ENCODE data around the gene STS. TPM values are rescaled to one million over a fixed set of nuclear protein-coding genes. Genes with fewer than 3 reads are reported as not detected.

Gene STS, protein sequence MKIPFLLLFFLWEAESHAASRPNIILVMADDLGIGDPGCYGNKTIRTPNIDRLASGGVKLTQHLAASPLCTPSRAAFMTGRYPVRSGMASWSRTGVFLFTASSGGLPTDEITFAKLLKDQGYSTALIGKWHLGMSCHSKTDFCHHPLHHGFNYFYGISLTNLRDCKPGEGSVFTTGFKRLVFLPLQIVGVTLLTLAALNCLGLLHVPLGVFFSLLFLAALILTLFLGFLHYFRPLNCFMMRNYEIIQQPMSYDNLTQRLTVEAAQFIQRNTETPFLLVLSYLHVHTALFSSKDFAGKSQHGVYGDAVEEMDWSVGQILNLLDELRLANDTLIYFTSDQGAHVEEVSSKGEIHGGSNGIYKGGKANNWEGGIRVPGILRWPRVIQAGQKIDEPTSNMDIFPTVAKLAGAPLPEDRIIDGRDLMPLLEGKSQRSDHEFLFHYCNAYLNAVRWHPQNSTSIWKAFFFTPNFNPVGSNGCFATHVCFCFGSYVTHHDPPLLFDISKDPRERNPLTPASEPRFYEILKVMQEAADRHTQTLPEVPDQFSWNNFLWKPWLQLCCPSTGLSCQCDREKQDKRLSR
- total RNA-seq = 1 to 10 TPM; 3.6 TPM

- TF ChIP-seq, protein P1, sequence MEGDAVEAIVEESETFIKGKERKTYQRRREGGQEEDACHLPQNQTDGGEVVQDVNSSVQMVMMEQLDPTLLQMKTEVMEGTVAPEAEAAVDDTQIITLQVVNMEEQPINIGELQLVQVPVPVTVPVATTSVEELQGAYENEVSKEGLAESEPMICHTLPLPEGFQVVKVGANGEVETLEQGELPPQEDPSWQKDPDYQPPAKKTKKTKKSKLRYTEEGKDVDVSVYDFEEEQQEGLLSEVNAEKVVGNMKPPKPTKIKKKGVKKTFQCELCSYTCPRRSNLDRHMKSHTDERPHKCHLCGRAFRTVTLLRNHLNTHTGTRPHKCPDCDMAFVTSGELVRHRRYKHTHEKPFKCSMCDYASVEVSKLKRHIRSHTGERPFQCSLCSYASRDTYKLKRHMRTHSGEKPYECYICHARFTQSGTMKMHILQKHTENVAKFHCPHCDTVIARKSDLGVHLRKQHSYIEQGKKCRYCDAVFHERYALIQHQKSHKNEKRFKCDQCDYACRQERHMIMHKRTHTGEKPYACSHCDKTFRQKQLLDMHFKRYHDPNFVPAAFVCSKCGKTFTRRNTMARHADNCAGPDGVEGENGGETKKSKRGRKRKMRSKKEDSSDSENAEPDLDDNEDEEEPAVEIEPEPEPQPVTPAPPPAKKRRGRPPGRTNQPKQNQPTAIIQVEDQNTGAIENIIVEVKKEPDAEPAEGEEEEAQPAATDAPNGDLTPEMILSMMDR (IDR thresholded peaks at IDR 0.05) = no peak
- no peak for TF ChIP-seq POLR2A (IDR thresholded peaks at IDR 0.05)
- intact Hi-C loops (cut with DNase I) = no loop called here
- DNase-seq (peak; percentile 17 to 55 (median 36)), ATAC-seq (peak; percentile 58)
- Histone ChIP-seq H3K4me1 (peaks cover 19% of the 10 kb centered on the region), H3K9me3 (no peaks in the 10 kb centered on the region), H3K4me3 (peak within 1 kb of the TSS; percentile 18 to 62), H3K27ac (peak within 1 kb of the TSS; percentile 72 to 92 (median 89)), H3K27me3 (no peaks in the 10 kb centered on the region), H3K36me3 (replicated peaks in 1 of 2; ENCODE audit: insufficient read depth in 1 of 2, low read depth in 2 of 2) (no peaks in the 10 kb centered on the region)
- 0% methylated on average over 17 of the region's 61 CpGs; no CpG with 5 or more reads in 1 of the 2 donors for WGBS, 2 donors
These were observed at the start of gene STS for GRCh38 chrX:7147413-7147977. Gene STS, plus strand, starts transcription at chrX:7147712. Its CDS starts 105,488 bp downstream, at chrX:7253200.

GRCh38 chrX:7100022-7100421 lies 47.5 kb upstream of the STS start:
- 90 to 94% methylated on average over 4 to 5 of the region's 7 CpGs for WGBS, 2 donors
- no peaks in the 10 kb centered on the region for H3K4me1 ChIP-seq
- H3K36me3 ChIP-seq (replicated peaks in 1 of 2; ENCODE audit: insufficient read depth in 1 of 2, low read depth in 2 of 2) = no peaks in the 10 kb centered on the region
- TF ChIP-seq, protein P1 (IDR thresholded peaks at IDR 0.05) = no peak
- no peak for TF ChIP-seq POLR2A (IDR thresholded peaks at IDR 0.05)
- H3K27me3 ChIP-seq = no peaks in the 10 kb centered on the region
- ATAC-seq (no peak), DNase-seq (no peak)
- intact Hi-C loops (cut with DNase I) = no loop called here
- no peak overlapping the region for H3K4me3 ChIP-seq
- H3K9me3 ChIP-seq = no peaks in the 10 kb centered on the region
- H3K27ac ChIP-seq = no peak overlapping the region

- no peak for TF ChIP-seq POLR2A (IDR thresholded peaks at IDR 0.05)
- H3K4me3 ChIP-seq = no peak overlapping the region
- H3K4me1 ChIP-seq = no peaks in the 10 kb centered on the region
- no peak overlapping the region for H3K27ac ChIP-seq
- intact Hi-C loops (cut with DNase I) = no loop called here
- ATAC-seq (no peak), DNase-seq (no peak)
- 86 to 96% methylated on average over 3 of the region's 3 CpGs for WGBS, 2 donors
- no peaks in the 10 kb centered on the region for H3K36me3 ChIP-seq (replicated peaks in 1 of 2; ENCODE audit: insufficient read depth in 1 of 2, low read depth in 2 of 2)
- no peaks in the 10 kb centered on the region for H3K9me3 ChIP-seq
- no peaks in the 10 kb centered on the region for H3K27me3 ChIP-seq
These were observed 45.4 kb upstream of the STS start for GRCh38 chrX:7102119-7102518.

GRCh38 chrX:7106649-7107048 lies 40.9 kb upstream of the STS start:
- Histone ChIP-seq H3K27me3 (no peaks in the 10 kb centered on the region), H3K27ac (no peak overlapping the region), H3K36me3 (replicated peaks in 1 of 2; ENCODE audit: insufficient read depth in 1 of 2, low read depth in 2 of 2) (no peaks in the 10 kb centered on the region), H3K4me3 (no peak overlapping the region), H3K4me1 (no peaks in the 10 kb centered on the region), H3K9me3 (no peaks in the 10 kb centered on the region)
- TF ChIP-seq, protein P1 (IDR thresholded peaks at IDR 0.05) = no peak
- no peak for TF ChIP-seq POLR2A (IDR thresholded peaks at IDR 0.05)
- intact Hi-C loops (cut with DNase I) = no loop called here
- ATAC-seq (no peak), DNase-seq (no peak)
- WGBS, 2 donors = 93 to 100% methylated on average over 1 to 2 of the region's 2 CpGs

GRCh38 chrX:7108030-7108429 lies 39.5 kb upstream of the STS start:
- TF ChIP-seq, protein P1 (IDR thresholded peaks at IDR 0.05) = no peak
- no peak for TF ChIP-seq POLR2A (IDR thresholded peaks at IDR 0.05)
- H3K36me3 ChIP-seq (replicated peaks in 1 of 2; ENCODE audit: insufficient read depth in 1 of 2, low read depth in 2 of 2) = no peaks in the 10 kb centered on the region

More at GRCh38 chrX:7108030-7108429, 39.5 kb upstream of the STS start:
- Histone ChIP-seq H3K27ac (no peak overlapping the region), H3K4me1 (no peaks in the 10 kb centered on the region), H3K9me3 (no peaks in the 10 kb centered on the region), H3K27me3 (no peaks in the 10 kb centered on the region), H3K4me3 (no peak overlapping the region)
- intact Hi-C loops (cut with DNase I) = no loop called here
- 89 to 90% methylated on average over 4 to 5 of the region's 5 CpGs for WGBS, 2 donors
- no peak for DNase-seq
- ATAC-seq = no peak

All from body of pancreas (tissue), 4 donors.